Stimulated activated CD4-positive, alpha-beta T cell treated with anti-CD3 and anti-CD28 coated beads, Interleukin-4, amount 100 ng/mL, for 1 hour (primary cell): ENCODE measurements around the gene PVR.
"Not testable (repeated sequence)": the region's sequence is repeated elsewhere in the genome, so short reads cannot be mapped to it uniquely, and the experiment has no call there.

Experiments
- DNase-seq: peaks from one replicate; pipeline ENCODE4 v3.0.0-alpha.2; 2020

Gene PVR

GRCh38 chr19:44703336-44704078, 59.8 kb downstream of the PVR start:
- DNase-seq: no peak

- no peak for DNase-seq
Measured at GRCh38 chr19:44704982-44705381, 61.3 kb downstream of the PVR start.

- no peak for DNase-seq
Measured at GRCh38 chr19:44705502-44706010, 61.8 kb downstream of the PVR start.

- no peak for DNase-seq
Measured at GRCh38 chr19:44706506-44707236, 63.0 kb downstream of the PVR start.

- no peak for DNase-seq
Measured at GRCh38 chr19:44707794-44708193, 64.1 kb downstream of the PVR start.

GRCh38 chr19:44708940-44709339, 65.2 kb downstream of the PVR start:
- no peak for DNase-seq

- DNase-seq: not testable (repeated sequence)
Measured at GRCh38 chr19:44709434-44710266, 65.9 kb downstream of the PVR start.

GRCh38 chr19:44710483-44710882, 66.8 kb downstream of the PVR start:
- no peak for DNase-seq

- DNase-seq: no peak
Measured at GRCh38 chr19:44712864-44713515, 69.3 kb downstream of the PVR start.
